ENCODE data around the gene GPR84.
A peak's percentile ranks its signal among the peaks of the same experiment; 100 is the strongest.

GPR84 gene

DNA sequence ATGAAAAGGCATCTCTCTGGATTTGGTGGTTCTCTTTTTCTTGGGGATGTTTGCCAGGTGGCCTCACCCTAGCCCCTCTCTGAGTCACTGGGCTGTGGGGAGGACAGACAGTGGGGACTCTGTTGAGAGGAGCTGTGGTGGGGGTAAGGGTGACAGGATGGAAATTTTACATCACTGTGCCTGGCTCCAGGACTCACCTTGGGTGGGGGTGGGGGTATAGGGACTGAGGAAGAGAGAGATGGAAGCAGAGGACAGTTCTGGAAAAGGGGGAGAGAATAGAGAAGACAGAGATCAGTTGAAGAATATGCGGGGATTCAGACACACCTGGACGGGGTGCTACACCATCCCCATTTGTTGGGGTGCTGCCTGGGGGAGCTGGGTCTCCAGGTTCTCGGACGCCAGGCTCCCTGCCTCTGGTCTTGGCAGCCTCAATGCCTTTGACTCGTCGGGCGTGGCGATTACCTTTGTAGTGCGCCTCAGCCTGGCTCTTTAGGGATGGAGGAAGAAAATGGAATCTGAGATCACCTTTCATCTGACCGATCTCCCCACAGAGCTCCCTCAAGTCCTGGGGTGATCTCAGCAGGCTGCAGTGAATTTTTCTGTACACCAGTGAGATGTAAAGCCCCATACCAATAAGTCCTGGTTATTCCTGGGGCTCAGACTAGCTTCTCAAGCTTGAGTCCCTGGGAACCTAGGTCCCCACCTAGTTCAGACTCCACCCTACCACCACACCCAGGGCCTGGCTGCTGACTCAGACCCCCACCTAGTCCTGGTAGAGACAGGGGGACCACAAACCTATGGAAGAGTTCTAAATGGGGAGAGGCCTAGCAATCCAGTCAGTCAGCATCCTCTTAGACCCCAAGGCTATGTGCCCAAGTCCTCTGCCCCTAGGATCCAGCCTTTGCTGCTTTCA lies 9.6 kb upstream of the GPR84 start:
- DNase-seq, result no peak

DNA sequence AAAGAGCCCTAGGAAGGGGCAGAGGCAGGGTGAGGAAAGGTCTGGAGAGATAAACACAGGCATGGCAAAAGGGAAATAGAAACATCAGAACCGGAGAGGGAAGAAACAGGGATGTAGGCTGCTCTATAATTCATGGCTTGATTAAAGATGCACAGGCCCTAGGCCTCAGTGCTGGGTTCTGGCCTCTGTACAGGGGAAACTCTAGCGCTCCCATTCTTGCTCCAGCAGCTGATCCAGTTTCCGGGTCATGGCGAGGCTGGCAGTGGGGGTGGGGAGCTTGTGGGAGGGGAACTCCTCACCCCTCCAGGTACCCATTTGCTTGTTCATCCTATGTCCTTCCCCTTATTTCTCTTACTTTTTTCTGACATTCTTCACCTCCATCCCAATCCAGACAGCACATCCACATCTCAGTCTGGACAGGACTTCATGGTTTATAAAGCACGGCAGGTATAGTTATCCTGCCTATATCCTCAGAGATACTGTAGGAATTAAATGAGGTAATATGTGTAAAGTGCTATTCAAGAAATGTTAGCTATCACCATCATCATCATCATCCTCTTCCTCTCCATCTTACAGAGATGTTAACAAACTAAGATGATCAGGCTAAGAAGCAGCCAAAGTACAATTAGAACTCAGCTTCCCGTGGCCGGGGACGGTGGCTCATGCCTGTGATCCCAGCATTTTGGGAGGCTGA lies 8.0 kb upstream of the GPR84 start:
- no peak for DNase-seq

GRCh38 chr12:54371328-54372112 lies 7.2 kb upstream of the GPR84 start:
- no peak for DNase-seq

DNA sequence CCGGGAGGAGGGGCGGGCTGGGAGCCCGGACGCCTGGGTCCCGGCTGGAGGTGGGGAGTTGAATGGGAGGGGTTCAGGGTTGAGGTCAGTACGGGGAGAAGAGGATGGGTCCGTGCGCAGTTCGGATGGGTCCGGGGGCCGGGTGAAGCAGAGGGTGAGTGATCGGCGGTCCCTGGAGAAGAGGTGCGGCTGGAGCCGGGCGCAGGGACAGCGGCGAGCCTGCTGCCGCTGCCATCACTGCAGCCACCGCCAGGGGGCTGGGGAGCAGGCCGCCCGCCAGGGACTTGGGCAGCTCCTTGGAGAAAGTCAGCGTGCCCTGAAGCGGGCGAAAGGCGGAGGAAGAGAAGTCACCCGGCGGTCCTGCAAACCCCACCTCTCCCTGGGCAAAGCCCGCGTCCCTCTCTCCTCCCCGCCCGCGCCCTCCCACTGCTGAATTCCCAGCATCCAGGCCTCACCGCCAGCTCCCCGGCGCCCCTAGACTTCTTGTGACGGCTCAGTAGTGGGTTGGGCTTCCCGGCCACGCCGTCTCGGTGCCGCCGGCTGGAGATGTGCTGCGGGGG lies 6.0 kb upstream of the GPR84 start:
- peak; percentile 75 for DNase-seq

DNA sequence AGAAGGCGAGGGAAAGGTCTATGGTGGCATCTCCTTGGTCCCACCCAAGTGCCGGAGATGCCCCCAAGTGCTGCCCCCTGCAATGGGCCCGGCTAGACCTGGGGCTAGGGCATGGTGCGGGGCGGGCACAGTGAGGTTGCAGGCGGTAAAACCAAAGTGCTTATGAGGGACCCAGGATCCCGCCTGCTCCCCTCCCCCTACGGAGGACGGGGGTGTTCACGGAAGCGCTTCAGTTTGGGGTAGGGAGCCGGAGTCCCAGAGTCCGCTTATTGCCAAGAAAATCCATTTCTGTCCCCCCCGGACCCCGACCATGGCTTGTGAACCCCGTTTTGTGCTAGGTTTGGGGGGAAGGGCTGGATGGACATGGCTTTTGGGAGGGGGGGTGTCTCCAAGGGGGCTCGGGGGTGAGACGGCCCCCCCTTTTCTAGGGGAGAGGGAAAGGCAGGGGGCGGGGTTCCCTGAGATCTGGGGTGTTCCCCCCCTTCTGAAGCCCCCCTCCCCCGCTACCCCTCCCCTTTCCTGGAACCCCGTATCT lies 5.4 kb upstream of the GPR84 start:
- no peak for DNase-seq

DNA sequence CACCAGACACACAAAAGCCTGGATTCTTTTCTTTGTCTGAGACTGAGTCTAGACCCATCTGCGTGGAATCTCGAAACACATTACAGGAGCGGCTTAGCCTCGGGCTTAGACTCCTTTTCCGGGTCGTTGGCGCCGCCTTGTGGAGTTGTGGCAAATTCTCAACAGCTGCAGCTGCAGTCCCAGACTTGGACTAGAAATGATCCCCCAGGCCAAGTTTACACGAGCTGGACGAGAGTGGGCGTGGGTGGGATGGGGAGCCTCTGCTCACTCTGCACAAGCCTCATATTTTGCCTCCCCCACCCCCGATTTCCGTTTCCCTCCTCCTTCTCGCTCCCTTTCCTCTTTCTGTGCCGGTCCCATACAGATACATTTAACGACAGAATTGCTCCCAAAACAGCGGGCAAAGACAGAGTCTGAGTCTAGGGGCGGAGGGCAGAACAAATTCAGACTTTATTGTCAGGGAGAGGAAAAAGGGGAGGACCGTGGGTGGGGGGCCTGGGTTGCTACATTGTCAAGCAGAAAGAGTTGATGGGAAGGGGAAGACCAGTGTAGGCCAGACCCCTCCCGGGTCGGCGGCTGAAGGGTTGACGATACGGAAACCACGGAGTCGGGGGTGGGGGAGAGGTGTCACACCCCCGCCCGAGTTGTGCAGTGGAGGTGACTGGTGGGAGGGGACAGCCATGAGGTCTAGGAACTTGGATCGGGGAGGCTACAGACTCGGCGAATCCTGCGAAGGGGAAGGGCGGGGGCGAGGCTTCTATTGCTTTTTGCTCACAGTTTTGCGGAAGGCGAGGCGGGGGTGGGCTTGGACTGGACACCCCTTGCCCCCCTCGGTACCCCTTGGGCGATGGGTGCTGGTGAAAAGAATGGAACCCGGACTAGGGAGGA lies 4.7 kb upstream of the GPR84 start:
- peak; percentile 86 for DNase-seq

GRCh38 chr12:54368025-54368708 lies 3.9 kb upstream of the GPR84 start:
- DNase-seq, result no peak

DNA sequence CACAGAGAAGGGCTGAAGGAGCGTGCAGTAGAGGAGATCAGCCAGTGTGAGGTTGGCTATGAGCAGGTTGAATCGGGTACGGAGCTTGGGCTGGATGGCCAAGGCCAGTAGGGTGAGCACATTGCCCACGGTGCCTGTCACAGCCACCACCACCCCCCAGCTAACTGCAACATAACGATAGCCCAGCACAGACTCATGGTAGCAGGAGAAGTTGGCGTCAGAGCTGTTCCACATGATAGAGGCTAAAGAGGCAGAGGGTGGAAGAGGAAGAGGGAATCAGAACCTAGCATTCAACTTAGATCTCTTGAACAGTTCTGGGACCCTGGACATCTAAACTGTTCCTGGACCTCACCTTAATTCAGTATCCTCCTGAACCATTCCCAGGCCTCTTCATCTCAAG lies 668 bp downstream of the GPR84 start:
- no peak for DNase-seq

GRCh38 chr12:54363047-54363446 lies 1.2 kb downstream of the GPR84 start:
- no peak for DNase-seq

DNA sequence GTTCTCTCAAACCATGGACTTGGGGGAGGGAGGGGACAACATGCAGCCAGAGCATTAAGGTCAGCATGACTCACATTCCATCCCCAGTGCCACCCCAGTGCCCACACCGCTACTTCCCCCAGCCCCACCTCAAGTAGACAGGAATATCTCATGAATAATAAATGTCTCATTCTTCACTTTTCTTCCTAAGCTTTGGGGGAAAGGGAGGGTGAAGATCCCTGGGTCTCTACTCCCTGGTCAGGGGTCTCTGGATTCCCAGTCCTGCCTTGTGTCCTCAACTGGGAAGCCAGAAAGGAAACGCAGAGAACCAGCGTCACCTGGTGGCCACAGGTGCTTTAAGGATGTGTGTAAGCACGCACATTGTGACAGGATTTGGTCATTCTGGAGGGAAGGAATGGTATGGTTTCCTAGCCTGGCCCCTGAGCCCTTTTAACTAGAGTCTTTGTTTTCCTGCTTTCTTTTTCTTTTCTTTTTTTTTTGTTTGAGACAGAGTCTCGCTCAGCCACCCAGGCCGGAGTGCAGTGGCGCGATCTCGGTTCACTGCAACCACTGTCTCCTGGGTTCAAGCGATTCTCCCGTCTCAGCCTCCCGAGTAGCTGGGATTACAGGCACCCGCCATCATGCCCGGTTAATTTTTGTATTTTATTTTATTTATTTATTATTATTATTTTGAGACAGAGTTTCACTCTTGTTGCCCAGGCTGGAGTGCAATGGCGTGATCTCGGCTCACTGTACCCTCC lies 3.4 kb downstream of the GPR84 start:
- peak; percentile 83 for DNase-seq

DNA sequence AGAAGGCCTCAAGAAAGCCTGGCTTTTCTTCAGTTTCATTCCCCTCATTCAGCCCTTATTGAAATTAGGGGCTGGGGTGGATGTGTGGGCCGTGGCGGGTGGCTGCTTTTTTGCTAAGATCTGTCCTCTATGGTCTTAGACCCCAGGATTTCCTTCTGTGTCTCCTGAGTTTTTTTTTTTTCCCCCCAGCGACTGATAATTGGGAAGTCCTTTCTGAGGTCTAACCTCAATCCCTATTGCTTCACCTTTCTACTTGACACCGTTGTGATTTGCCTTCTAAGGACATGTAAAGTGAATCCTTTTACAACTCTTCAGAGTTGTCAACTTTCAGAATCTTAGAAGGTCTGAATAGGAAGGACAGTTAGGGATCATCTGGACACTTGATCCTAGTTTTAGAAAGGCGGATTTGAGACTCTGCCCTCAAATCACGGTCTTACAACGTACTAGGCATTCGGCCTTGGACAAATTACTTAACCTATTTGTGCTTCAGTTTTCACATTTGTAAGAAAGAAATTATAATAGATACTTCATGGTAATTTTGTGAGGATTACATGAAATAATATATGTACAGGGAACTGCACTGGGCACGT lies 4.4 kb downstream of the GPR84 start:
- no peak for DNase-seq

DNA sequence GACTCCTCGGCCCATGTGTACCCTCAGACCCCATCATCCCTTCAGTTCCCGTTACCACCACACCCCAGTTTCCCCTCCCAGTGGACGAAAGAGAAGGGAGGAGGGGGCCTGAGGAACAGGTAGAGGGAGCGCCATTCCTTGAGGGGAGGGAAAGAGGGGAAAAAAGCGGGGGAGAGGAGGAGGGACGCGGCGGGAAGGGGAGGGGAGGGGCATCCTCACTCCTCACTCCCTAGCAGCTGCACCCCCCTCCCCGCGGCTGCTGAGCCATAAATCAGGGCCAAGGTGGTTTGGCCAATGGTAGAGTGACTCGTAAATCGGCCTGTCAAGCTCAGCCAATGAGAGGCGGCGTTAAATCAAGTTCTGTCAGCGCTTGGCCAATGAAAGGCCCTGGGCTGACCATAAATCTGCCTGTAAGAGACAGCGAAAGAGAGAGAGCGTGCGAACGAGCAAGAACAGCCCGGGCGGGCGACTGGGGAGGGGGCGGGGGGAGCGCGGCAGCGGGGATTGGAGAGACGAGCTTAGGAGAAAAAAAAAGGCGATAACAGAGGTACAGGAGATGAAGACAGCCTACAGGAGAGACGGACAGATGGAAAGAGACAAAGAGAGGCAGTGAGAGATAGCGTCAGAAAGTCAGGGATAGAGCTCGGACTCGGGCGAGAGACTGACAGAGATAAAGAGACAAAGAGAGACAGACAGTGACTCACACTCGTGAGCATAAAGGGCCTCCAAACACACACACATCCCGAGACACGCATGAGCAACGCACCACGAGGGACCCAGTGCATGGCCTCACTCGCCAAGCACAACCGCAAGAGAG lies 5.1 kb downstream of the GPR84 start:
- peak; percentile 100 for DNase-seq

DNA sequence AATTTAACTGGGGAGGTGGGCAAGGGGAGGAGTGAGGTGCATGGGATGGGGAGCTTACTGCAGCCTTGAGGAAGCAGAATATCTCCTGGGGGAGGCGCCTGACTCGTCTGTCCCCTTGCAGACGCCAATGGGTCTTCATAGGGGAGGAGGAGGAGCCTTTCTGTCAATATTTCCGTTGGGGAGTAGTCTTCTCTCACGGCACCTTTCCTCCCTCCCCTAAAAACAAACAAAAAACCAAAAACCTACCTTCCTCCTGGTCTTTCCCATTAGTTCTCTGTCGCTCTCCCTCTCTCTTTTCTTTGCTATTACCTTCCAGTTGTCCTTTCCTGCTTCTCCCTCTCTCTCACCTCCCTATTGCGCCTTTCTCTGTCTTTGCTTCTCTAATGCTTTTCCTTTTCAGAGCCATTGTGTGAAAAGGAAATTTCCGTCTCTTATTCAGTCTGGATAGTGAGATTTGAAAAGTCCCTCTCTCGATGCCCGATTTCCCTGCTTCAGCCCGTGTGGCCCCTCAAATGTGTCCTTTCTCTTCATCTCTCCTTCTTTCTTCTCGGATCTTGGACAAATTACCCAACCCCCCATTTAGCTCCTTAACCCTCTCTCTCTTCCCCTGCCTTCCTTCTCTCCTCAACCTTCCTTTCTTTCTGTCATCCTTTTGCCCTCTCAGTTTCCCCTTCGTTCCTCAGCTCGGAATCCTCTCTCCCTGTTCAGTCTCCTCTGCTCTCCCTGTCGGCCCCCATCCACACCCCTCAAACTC lies 5.9 kb downstream of the GPR84 start:
- DNase-seq, result peak; percentile 74

DNA sequence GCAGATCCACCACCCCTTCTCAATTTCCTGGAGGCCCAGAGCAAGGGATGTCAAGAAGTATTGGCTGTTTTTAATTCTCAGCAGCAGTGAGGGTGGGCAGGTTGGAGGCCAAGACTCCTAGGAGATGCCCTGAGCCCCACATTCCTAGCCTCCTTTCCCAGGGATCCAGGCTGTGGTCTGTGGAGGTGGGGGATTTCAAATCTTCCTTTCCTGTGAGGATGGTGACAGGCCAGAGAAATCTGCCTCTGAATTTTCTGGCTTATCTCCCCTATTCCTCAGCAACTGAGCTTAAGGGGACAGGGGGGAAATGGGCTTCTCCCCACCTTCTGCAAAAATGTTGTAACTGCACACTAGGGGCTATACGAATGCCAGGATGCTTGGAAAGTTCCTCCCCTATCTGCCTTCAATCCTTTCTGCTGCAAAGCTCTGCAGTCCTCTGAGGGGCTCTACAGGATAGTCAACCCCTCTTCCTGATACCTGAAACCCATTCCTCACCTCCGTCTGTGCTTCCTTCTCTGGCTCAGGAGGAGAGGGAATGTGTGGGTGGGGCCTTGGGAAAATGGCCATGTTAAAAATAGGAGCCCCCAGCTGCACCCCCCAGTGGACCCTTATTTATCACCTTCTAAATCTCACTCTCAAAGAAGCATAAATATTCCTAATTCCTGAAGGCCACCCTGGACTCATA lies 6.6 kb downstream of the GPR84 start:
- DNase-seq, result peak; percentile 59

DNA sequence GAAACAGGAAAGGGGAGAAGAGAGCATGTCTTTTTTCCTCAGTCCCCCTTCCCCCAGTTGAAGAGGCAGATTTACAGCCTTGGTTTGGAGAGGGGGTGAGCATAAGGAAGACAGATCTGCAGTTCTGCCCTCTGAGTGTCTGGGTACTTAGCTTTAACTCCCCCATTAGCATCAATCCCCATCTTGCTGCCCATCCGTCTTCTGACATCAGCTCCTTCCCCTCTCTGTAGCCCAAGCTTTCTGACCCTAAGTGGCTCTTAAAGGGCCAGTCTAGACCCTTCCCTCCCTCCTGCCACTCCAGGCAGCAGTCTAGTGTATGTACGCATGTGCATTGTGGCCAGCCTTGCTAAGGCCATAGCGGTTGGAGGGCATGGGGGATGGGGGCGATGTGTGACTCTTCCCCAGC lies 7.3 kb downstream of the GPR84 start:
- peak; percentile 95 for DNase-seq

DNA sequence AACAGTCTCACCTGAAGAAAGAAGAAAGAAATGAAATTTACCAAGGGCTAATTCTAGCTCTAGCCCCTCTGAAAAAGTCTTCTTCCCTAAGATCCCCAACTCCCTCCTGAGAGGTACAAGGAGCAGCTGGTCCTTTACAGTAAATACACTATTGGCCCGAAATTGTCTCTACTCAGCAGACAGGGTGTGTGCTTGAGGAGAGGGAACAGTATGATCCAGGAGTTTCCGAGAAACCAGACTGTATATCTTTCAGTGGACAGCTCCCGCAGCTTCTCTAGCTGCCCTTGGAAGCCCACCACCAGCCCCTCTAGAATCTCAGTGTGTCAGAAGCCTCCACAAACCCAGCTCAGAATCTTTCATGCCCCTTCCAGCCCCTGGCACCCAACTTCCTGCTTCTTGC lies 8.1 kb downstream of the GPR84 start:
- no peak for DNase-seq

- DNase-seq, result peak; percentile 47
Observed at GRCh38 chr12:54355104-54355815, 9.0 kb downstream of the GPR84 start.
